ENCODE data around the gene LIX1L.

The LIX1L gene

GRCh38 chr1:145957443-145958319, at the start of gene LIX1L:
Gene LIX1L (minus strand): TSS chr1:145958017. CDS start chr1:145957927, 90 bp downstream.
- Mint-ChIP-seq H3K36me3 (peaks cover 5% of the 10 kb centered on the region), H3K4me1 (peaks cover 77% of the 10 kb centered on the region), H3K4me3 (peak within 1 kb of the TSS; percentile 87), H3K27ac (peak within 1 kb of the TSS; percentile 95), H3K27me3 (peaks cover 28% of the 10 kb centered on the region), H3K9me3 (no peaks in the 10 kb centered on the region)
- CTCF ChIA-PET, result interaction anchor here (0.9 to 2.5 kb wide), 4 partner anchors 21 to 112 kb away, joined by 3 to 13 read pairs (median 6); partner anchors contain the start of genes NUDT17 and RBM8A
- peak; percentile 98 for DNase-seq

- DNase-seq, result no peak
- Mint-ChIP-seq H3K4me3 (no peak overlapping the region), H3K27ac (no peak overlapping the region), H3K4me1 (peaks cover 73% of the 10 kb centered on the region), H3K27me3 (no peaks in the 10 kb centered on the region), H3K36me3 (no peaks in the 10 kb centered on the region), H3K9me3 (no peaks in the 10 kb centered on the region)
- CTCF ChIA-PET, result interaction anchor here (1.8 kb wide), 1 partner anchor 22 kb away, joined by 9 read pairs; no protein-coding TSS in a partner anchor
Measured at GRCh38 chr1:146001709-146002108, 43.9 kb upstream of the LIX1L start.

GRCh38 chr1:145999321-146000024, 41.7 kb upstream of the LIX1L start:
- H3K36me3 Mint-ChIP-seq, result peaks cover 20% of the 10 kb centered on the region
- peak overlapping the region; percentile 47 for H3K4me3 Mint-ChIP-seq
- peaks cover 52% of the 10 kb centered on the region for H3K4me1 Mint-ChIP-seq
- no peaks in the 10 kb centered on the region for H3K9me3 Mint-ChIP-seq
- no peaks in the 10 kb centered on the region for H3K27me3 Mint-ChIP-seq
- H3K27ac Mint-ChIP-seq, result peak overlapping the region; percentile 99
- CTCF ChIA-PET, result no interaction called here
- peak; percentile 46 for DNase-seq

- H3K27ac Mint-ChIP-seq, result peak overlapping the region; percentile 99
- no peaks in the 10 kb centered on the region for H3K9me3 Mint-ChIP-seq
- no peak for DNase-seq
- peak overlapping the region; percentile 97 for H3K4me3 Mint-ChIP-seq
- H3K4me1 Mint-ChIP-seq, result peaks cover 53% of the 10 kb centered on the region
- H3K36me3 Mint-ChIP-seq, result peaks cover 38% of the 10 kb centered on the region
- no peaks in the 10 kb centered on the region for H3K27me3 Mint-ChIP-seq
- CTCF ChIA-PET, result interaction anchor here (1.1 to 11.5 kb wide), 3 partner anchors 9 to 20 kb away, joined by 4 to 132 read pairs (median 37); no protein-coding TSS in a partner anchor
Measured at GRCh38 chr1:145997718-145998023, 39.9 kb upstream of the LIX1L start.

- Mint-ChIP-seq H3K36me3 (peaks cover 42% of the 10 kb centered on the region), H3K4me1 (peaks cover 58% of the 10 kb centered on the region), H3K27me3 (no peaks in the 10 kb centered on the region), H3K9me3 (no peaks in the 10 kb centered on the region), H3K4me3 (peak overlapping the region; percentile 97), H3K27ac (peak overlapping the region; percentile 99)
- DNase-seq, result peak; percentile 79
- CTCF ChIA-PET, result interaction anchor here (6.1 to 11.5 kb wide), 2 partner anchors 10 to 18 kb away, joined by 37 to 132 read pairs; no protein-coding TSS in a partner anchor
Measured at GRCh38 chr1:145997016-145997717, 39.4 kb upstream of the LIX1L start.

- peak within 1 kb of the TSS; percentile 99 for H3K27ac Mint-ChIP-seq
Measured at GRCh38 chr1:145996433-145997015, 38.7 kb upstream of the LIX1L start, which contains the start of gene TXNIP. Gene TXNIP (minus strand): TSS chr1:145996579. CDS start chr1:145996266, 313 bp downstream.

GRCh38 chr1:145995964-145996432, 38.2 kb upstream of the LIX1L start:
- no peaks in the 10 kb centered on the region for H3K27me3 Mint-ChIP-seq

More at GRCh38 chr1:145996433-145997015, 38.7 kb upstream of the LIX1L start, which contains the start of gene TXNIP:
- Mint-ChIP-seq H3K36me3 (peaks cover 48% of the 10 kb centered on the region), H3K4me3 (peak within 1 kb of the TSS; percentile 97), H3K9me3 (no peaks in the 10 kb centered on the region), H3K27me3 (no peaks in the 10 kb centered on the region), H3K4me1 (peaks cover 60% of the 10 kb centered on the region)
- DNase-seq, result peak; percentile 98
- CTCF ChIA-PET, result interaction anchor here (1.0 to 11.5 kb wide), 3 partner anchors 10 to 17 kb away, joined by 3 to 132 read pairs (median 37); no protein-coding TSS in a partner anchor

GRCh38 chr1:145995148-145995881, 37.5 kb upstream of the LIX1L start:
- CTCF ChIA-PET, result interaction anchor here (1.0 to 11.5 kb wide), 3 partner anchors 8 to 16 kb away, joined by 3 to 132 read pairs (median 37); no protein-coding TSS in a partner anchor
- Mint-ChIP-seq H3K27me3 (no peaks in the 10 kb centered on the region), H3K4me3 (peak overlapping the region; percentile 97), H3K36me3 (peaks cover 54% of the 10 kb centered on the region), H3K27ac (peak overlapping the region; percentile 99), H3K9me3 (no peaks in the 10 kb centered on the region), H3K4me1 (peaks cover 65% of the 10 kb centered on the region)
- DNase-seq, result no peak

More at GRCh38 chr1:145995964-145996432, 38.2 kb upstream of the LIX1L start:
- Mint-ChIP-seq H3K36me3 (peaks cover 53% of the 10 kb centered on the region), H3K27ac (peak overlapping the region; percentile 99), H3K9me3 (no peaks in the 10 kb centered on the region), H3K4me3 (peak overlapping the region; percentile 97), H3K4me1 (peaks cover 60% of the 10 kb centered on the region)
- CTCF ChIA-PET, result interaction anchor here (1.0 to 11.5 kb wide), 3 partner anchors 9 to 16 kb away, joined by 3 to 132 read pairs (median 37); no protein-coding TSS in a partner anchor
- DNase-seq, result no peak

- H3K27me3 Mint-ChIP-seq, result no peaks in the 10 kb centered on the region
- H3K9me3 Mint-ChIP-seq, result no peaks in the 10 kb centered on the region
- CTCF ChIA-PET, result interaction anchor here (6.1 to 11.5 kb wide), 2 partner anchors 13 to 15 kb away, joined by 37 to 132 read pairs; no protein-coding TSS in a partner anchor
- peaks cover 54% of the 10 kb centered on the region for H3K36me3 Mint-ChIP-seq
- H3K4me3 Mint-ChIP-seq, result peak overlapping the region; percentile 97
- peaks cover 61% of the 10 kb centered on the region for H3K4me1 Mint-ChIP-seq
- H3K27ac Mint-ChIP-seq, result peak overlapping the region; percentile 99
- DNase-seq, result peak; percentile 57
Measured at GRCh38 chr1:145994391-145995120, 36.7 kb upstream of the LIX1L start.

- CTCF ChIA-PET, result interaction anchor here (1.4 to 11.5 kb wide), 3 partner anchors 9 to 14 kb away, joined by 5 to 132 read pairs (median 37); no protein-coding TSS in a partner anchor
- Mint-ChIP-seq H3K36me3 (peaks cover 54% of the 10 kb centered on the region), H3K4me3 (peak overlapping the region; percentile 97), H3K4me1 (peaks cover 59% of the 10 kb centered on the region), H3K9me3 (no peaks in the 10 kb centered on the region), H3K27me3 (no peaks in the 10 kb centered on the region), H3K27ac (peak overlapping the region; percentile 99)
- no peak for DNase-seq
Measured at GRCh38 chr1:145993618-145994390, 36.0 kb upstream of the LIX1L start.

- CTCF ChIA-PET, result interaction anchor here (1.4 to 11.5 kb wide), 3 partner anchors 8 to 14 kb away, joined by 5 to 132 read pairs (median 37); no protein-coding TSS in a partner anchor
- H3K27ac Mint-ChIP-seq, result peak overlapping the region; percentile 99
Measured at GRCh38 chr1:145992958-145993617, 35.3 kb upstream of the LIX1L start.

More at GRCh38 chr1:145992958-145993617, 35.3 kb upstream of the LIX1L start:
- no peaks in the 10 kb centered on the region for H3K9me3 Mint-ChIP-seq
- H3K27me3 Mint-ChIP-seq, result no peaks in the 10 kb centered on the region
- H3K4me1 Mint-ChIP-seq, result peaks cover 58% of the 10 kb centered on the region
- DNase-seq, result no peak
- H3K4me3 Mint-ChIP-seq, result peak overlapping the region; percentile 97
- peaks cover 54% of the 10 kb centered on the region for H3K36me3 Mint-ChIP-seq
